ENCODE data around the gene GTF2F1. TPM values are rescaled to one million over a fixed set of nuclear protein-coding genes. Genes with fewer than 3 reads are reported as not detected.
"Not testable (repeated sequence)": the region's sequence is repeated elsewhere in the genome, so short reads cannot be mapped to it uniquely, and the experiment has no call there.

The GTF2F1 gene
- polyA plus RNA-seq, 3 donors, result 75.2 to 92.3 (median 79.6) TPM

GRCh38 chr19:6392221-6393073, 517 bp downstream of the GTF2F1 start:
- no peak for DNase-seq (ENCODE audit: low read depth in 3 of 3, low spot score in 2 of 3)

- no peak for DNase-seq (ENCODE audit: low read depth in 3 of 3, low spot score in 2 of 3)
Observed at GRCh38 chr19:6387372-6387771, 5.6 kb downstream of the GTF2F1 start.

GRCh38 chr19:6384381-6384780, 8.6 kb downstream of the GTF2F1 start:
- no peak for DNase-seq (ENCODE audit: low read depth in 3 of 3, low spot score in 2 of 3)

- no peak for DNase-seq (ENCODE audit: low read depth in 3 of 3, low spot score in 2 of 3)
Observed at GRCh38 chr19:6383188-6383587, 9.8 kb downstream of the GTF2F1 start.

- no peak for DNase-seq (ENCODE audit: low read depth in 3 of 3, low spot score in 2 of 3)
Observed at GRCh38 chr19:6381030-6381750, 11.8 kb downstream of the GTF2F1 start.

- no peak for DNase-seq (ENCODE audit: low read depth in 3 of 3, low spot score in 2 of 3)
Observed at GRCh38 chr19:6379744-6380143, 13.2 kb downstream of the GTF2F1 start.

GRCh38 chr19:6378486-6378885, 14.5 kb downstream of the GTF2F1 start:
- DNase-seq (ENCODE audit: low read depth in 3 of 3, low spot score in 2 of 3), result no peak

- no peak for DNase-seq (ENCODE audit: low read depth in 3 of 3, low spot score in 2 of 3)
Observed at GRCh38 chr19:6378041-6378440, 14.9 kb downstream of the GTF2F1 start.

- no peak for DNase-seq (ENCODE audit: low read depth in 3 of 3, low spot score in 2 of 3)
Observed at GRCh38 chr19:6376512-6377190, 16.3 kb downstream of the GTF2F1 start.

GRCh38 chr19:6375411-6376010, 17.5 kb downstream of the GTF2F1 start, which contains the start of gene PSPN:
TSS of gene PSPN (minus strand) at chr19:6375933. CDS start at chr19:6375849, 84 bp downstream.
- DNase-seq (ENCODE audit: low read depth in 3 of 3, low spot score in 2 of 3), result no peak

GRCh38 chr19:6374711-6375410, 18.1 kb downstream of the GTF2F1 start:
- no peak for DNase-seq (ENCODE audit: low read depth in 3 of 3, low spot score in 2 of 3)

- no peak for DNase-seq (ENCODE audit: low read depth in 3 of 3, low spot score in 2 of 3)
Observed at GRCh38 chr19:6374161-6374709, 18.7 kb downstream of the GTF2F1 start.

- no peak for DNase-seq (ENCODE audit: low read depth in 3 of 3, low spot score in 2 of 3)
Observed at GRCh38 chr19:6373813-6374108, 19.2 kb downstream of the GTF2F1 start.

- peak; percentile 87 to 93 (median 92) for DNase-seq (ENCODE audit: low read depth in 3 of 3, low spot score in 2 of 3)
Observed at GRCh38 chr19:6373096-6373812, 19.7 kb downstream of the GTF2F1 start.

GRCh38 chr19:6372594-6373095, 20.3 kb downstream of the GTF2F1 start, which contains the start of gene ALKBH7:
TSS of gene ALKBH7 (plus strand) at chr19:6372794. CDS start at chr19:6372821, 27 bp downstream.
- peak; percentile 97 to 100 (median 100) for DNase-seq (ENCODE audit: low read depth in 3 of 3, low spot score in 2 of 3)

- DNase-seq (ENCODE audit: low read depth in 3 of 3, low spot score in 2 of 3), result no peak
Observed at GRCh38 chr19:6364353-6364752, 28.6 kb downstream of the GTF2F1 start.

- DNase-seq (ENCODE audit: low read depth in 3 of 3, low spot score in 2 of 3), result no peak
Observed at GRCh38 chr19:6362351-6362801, 30.6 kb downstream of the GTF2F1 start.

- no peak for DNase-seq (ENCODE audit: low read depth in 3 of 3, low spot score in 2 of 3)
Observed at GRCh38 chr19:6362027-6362350, 31.0 kb downstream of the GTF2F1 start.

GRCh38 chr19:6360857-6361216, 32.1 kb downstream of the GTF2F1 start:
- DNase-seq (ENCODE audit: low read depth in 3 of 3, low spot score in 2 of 3), result not testable (repeated sequence)
